GM19468 (cell line): Measurements from ENCODE around the gene RAP1GDS1.

Experiments
- ATAC-seq: cut with Tn5 transposase; IDR thresholded peaks from one replicate; pipeline ENCODE4 v1.9.1; 2021; ENCODE audit warnings: mild to moderate bottlenecking, moderate library complexity, moderate number of reproducible peaks; ENCODE audit not compliant: unreplicated experiment; ENCODE audit errors: extremely low read depth

Gene RAP1GDS1

GRCh38 chr4:98260579-98261404 lies at the start of gene RAP1GDS1:
Gene RAP1GDS1, plus strand, starts transcription at chr4:98261384. Its CDS starts 182 bp downstream, at chr4:98261566.
- peak; percentile 87 for ATAC-seq

GRCh38 chr4:98222306-98222705 lies 38.9 kb upstream of the RAP1GDS1 start:
- no peak for ATAC-seq

GRCh38 chr4:98226396-98226795 lies 34.8 kb upstream of the RAP1GDS1 start:
- no peak for ATAC-seq

GRCh38 chr4:98230961-98231360 lies 30.2 kb upstream of the RAP1GDS1 start:
- no peak for ATAC-seq

- ATAC-seq, result no peak
Observed at GRCh38 chr4:98232202-98232601, 29.0 kb upstream of the RAP1GDS1 start.

- ATAC-seq, result no peak
Observed at GRCh38 chr4:98237204-98237603, 24.0 kb upstream of the RAP1GDS1 start.

- no peak for ATAC-seq
Observed at GRCh38 chr4:98242063-98242462, 19.1 kb upstream of the RAP1GDS1 start.

GRCh38 chr4:98242538-98242937 lies 18.6 kb upstream of the RAP1GDS1 start:
- ATAC-seq, result no peak

- ATAC-seq, result no peak
Observed at GRCh38 chr4:98245226-98245625, 16.0 kb upstream of the RAP1GDS1 start.

GRCh38 chr4:98248934-98249333 lies 12.2 kb upstream of the RAP1GDS1 start:
- no peak for ATAC-seq

- no peak for ATAC-seq
Observed at GRCh38 chr4:98249831-98250230, 11.4 kb upstream of the RAP1GDS1 start.

GRCh38 chr4:98253499-98253898 lies 7.7 kb upstream of the RAP1GDS1 start:
- ATAC-seq, result no peak

- no peak for ATAC-seq
Observed at GRCh38 chr4:98260047-98260578, 1.1 kb upstream of the RAP1GDS1 start.

- no peak for ATAC-seq
Observed at GRCh38 chr4:98261405-98262291, 464 bp downstream of the RAP1GDS1 start.

GRCh38 chr4:98262431-98262830 lies 1.2 kb downstream of the RAP1GDS1 start:
- no peak for ATAC-seq

- ATAC-seq, result no peak
Observed at GRCh38 chr4:98267498-98267897, 6.3 kb downstream of the RAP1GDS1 start.

- ATAC-seq, result no peak
Observed at GRCh38 chr4:98275145-98275544, 14.0 kb downstream of the RAP1GDS1 start.

- ATAC-seq, result no peak
Observed at GRCh38 chr4:98283219-98284189, 22.3 kb downstream of the RAP1GDS1 start.

- no peak for ATAC-seq
Observed at GRCh38 chr4:98284640-98285046, 23.5 kb downstream of the RAP1GDS1 start.

GRCh38 chr4:98285676-98286075 lies 24.5 kb downstream of the RAP1GDS1 start:
- ATAC-seq, result no peak
